ENCODE results near the gene EDAR.

EDAR gene

DNA sequence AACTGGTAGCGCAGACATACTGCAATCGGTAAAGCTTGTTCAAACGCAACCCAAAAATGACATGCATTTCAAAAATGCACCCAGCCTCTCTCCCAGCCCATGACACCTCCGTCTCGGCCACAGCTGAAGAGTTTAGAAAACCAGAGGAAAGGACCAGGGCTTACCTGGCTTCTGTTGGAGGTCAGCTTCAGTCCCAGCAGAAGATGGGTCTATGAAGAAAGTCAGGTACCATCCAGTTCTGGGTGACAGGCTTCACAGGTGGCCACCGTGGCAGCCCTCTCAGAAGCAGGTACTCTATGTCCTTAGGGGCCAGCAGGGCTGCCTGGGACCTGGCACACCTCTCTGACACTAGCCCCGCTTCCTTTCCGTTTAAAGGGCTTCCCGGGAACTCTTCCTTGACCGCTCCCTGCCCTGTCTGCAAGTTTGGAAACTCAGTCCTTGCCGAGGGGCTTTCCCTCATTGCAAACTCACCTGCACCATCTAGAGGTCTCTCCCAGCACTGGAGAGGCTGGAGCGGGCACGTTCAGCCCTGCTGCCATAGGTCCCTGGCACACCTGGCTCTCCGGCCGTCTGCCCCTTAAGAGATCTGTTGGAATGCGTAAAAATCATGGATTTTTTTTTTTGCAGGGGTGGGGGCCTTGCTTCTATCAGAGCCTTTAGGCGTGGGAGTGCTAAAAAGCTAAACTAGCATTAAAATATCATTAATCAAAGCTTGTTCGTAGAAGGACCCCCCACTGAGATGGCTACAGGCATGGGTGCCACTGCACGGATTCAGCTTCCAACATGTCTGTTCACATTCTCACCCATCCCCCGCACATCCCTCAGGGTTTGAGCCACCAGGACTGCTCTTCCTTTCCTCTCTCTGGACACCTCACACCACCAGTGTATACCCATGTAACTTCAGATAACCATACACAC is at the start of gene EDAR:
TSS of gene EDAR (minus strand) at position 425 of the 918 bp plus-strand sequence. CDS start 58,206 bp downstream, outside the sequence.
- peak; percentile 68 for DNase-seq

DNA sequence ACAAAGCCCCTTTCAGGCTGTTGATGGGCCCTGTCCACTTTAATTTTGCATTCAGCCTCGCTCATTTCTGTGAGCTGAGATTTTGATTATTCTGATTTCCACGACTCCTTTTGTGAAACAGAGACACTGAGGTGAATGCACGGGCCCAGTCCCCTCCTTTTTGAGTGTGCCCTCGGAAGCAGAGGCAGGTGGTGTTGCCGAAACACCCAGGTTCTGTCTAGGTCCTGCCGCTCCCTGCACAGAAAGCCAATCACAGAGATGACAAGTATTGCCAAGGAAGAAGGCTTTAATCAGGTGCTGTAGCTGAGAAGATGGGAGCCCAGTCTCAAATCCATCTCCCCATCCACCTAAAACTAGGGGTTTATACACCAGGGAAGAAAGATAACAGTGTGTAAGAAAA is 44.2 kb upstream of the EDAR start:
- no peak for DNase-seq

GRCh38 chr2:109032229-109032820 is 43.3 kb upstream of the EDAR start:
- peak; percentile 32 for DNase-seq

- DNase-seq: peak; percentile 70
Observed at GRCh38 chr2:109031476-109032228, 42.6 kb upstream of the EDAR start.

GRCh38 chr2:109030870-109031475 is 42.0 kb upstream of the EDAR start:
- peak; percentile 38 for DNase-seq

- no peak for DNase-seq
Observed at GRCh38 chr2:109029490-109030201, 40.6 kb upstream of the EDAR start.

DNA sequence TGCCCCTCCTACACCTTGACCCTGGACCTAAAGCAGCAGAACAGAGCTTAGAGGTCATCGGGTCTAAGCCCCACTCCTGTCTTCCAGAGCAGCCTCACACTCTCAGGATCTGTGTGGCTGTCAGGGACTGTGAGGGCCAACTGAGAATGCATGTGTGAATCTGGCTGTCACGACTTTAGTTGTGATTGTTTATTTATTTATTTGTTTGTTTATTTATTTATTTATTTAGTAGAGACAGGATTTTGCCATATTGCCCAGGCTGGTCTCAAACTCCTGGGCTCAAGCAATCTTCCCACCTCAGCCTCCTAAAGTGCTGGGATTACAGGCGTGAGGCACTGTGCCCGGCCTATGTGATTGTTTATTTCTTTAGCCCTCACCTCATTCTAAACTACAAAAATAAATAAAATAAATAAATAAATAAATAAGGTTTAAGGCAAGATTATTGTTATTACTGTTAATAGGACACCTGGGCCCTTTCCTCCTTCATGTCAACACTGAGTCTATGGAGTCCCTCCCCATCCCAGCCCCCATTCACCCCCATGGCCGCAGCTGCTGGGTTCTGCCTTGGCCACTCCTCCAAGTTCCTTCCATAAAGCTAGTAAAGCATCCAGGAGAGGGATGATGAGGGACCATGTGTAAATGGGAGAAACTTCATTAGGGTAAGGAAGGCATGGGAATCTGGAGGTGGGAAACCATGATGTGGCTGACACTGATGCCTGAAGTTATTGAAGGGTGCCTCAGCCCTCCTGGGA is 39.9 kb upstream of the EDAR start:
- no peak for DNase-seq

- no peak for DNase-seq
Observed at GRCh38 chr2:109028277-109028676, 39.3 kb upstream of the EDAR start.

- no peak for DNase-seq
Observed at GRCh38 chr2:109027702-109028101, 38.7 kb upstream of the EDAR start.

DNA sequence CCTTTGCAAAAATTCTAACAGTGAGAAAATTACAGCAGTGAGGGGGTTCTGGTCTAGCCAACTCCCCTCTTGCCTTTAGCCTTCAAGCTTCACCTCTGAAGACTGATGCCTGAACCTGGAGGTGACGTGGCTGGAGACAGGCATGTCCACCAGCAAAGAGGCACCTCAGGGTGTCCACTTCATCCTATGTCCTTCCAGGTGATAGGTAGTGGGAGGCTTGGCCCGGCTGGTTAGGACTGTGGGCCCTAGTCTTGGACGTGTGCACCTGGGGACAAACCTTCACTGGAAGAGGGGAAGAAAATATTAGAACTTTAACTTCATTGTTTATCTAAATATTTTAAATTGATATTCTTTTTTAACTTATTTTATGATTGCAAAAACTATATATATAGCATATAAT is 35.5 kb upstream of the EDAR start:
- no peak for DNase-seq

- no peak for DNase-seq
Observed at GRCh38 chr2:109021895-109022300, 32.9 kb upstream of the EDAR start.

DNA sequence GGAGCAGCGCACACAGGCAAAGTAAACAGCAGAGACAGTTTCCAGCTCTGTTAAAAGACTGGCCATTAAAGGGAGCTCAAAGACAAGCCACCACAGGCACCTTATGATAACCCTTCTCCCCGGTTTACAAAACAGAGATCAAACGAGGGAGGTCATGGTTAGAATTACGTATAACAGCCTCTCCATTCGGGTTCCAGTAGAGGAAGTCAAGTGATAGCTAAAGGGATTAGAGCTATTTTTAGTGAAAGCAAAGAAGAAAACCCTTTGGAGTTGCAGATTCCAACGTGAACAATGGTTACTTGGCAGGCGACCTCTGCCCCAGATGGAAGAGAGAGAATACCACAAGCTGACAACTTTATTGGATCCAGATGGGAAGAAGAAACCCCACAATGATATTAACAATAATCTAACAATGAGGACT is 31.2 kb upstream of the EDAR start:
- no peak for DNase-seq

DNA sequence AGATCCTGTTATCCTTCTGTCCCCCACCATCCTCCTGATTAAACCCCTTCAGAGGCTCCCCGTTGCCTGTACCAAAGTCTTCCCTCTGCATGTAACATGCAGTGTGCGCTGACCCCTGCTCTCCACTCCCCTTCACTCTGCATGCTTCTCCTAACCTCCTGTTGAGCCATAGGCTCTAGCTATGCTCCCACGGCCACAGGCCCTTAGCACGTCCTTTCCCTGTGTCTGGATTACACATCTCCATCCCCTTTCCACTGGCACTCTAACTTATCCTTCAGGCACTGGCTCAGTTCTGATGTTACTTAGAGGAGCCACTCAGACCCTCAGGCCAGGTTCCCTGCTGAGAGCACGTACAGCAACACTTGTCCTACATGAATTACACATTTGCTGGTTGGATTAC is 29.4 kb upstream of the EDAR start:
- no peak for DNase-seq

GRCh38 chr2:109017017-109017416 is 28.0 kb upstream of the EDAR start:
- no peak for DNase-seq

DNA sequence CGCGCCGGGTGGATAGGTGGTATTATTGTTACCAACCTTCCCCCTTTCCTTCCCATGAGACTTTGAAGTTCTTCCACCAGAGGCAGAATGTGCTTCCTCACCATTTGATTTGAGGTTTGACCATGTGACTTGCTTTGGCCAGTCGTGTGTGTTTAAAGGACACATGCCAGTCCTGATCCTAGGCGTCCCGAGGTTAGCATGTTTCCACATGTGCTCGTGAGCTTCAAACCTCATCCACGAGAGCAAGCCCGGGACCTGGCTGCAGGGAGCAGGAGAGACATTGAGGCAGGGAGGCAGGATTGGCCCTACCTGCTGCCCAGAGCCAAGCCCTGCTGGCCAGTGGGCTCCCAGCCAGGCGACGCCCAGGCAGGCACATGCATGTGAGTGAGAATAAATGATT is 27.4 kb upstream of the EDAR start:
- no peak for DNase-seq

DNA sequence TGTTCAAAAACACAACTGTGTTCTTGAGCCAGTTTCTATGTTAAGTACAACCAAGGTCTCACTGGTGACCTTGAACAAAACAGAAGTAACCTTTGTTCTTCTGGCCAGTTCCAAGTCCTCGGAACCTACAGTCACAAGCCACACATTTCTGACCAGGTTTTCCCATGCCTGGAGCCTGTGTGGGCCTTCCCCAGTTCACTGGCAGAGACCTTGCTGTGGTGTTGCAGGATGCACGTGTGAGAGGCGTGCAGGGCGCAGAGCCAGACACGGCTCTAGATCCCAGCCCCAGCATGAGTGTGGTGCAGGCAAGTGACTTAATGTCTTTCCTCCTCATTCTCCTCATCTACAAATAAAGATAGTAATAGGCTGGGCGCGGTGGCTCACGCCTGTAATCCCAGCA is 25.5 kb upstream of the EDAR start:
- no peak for DNase-seq

DNA sequence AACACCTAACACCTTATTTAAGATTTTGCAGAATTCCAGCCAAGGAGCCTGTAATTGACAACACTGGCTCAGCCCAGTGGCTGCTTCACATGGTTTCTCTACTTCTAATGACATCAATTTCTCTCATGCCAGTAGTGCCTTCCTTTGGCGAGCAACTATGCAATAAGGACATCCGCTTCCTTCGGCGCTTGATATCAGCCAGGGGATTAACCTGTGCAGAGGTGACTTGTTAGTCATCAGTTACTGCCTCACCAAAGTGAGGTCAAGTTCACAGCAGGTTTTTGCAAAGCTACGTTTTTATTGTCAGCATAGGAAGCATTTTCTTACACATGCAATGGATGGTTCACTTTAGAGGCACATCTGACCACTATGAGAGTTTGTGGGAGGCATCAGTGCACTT is 24.0 kb upstream of the EDAR start:
- DNase-seq: no peak

DNA sequence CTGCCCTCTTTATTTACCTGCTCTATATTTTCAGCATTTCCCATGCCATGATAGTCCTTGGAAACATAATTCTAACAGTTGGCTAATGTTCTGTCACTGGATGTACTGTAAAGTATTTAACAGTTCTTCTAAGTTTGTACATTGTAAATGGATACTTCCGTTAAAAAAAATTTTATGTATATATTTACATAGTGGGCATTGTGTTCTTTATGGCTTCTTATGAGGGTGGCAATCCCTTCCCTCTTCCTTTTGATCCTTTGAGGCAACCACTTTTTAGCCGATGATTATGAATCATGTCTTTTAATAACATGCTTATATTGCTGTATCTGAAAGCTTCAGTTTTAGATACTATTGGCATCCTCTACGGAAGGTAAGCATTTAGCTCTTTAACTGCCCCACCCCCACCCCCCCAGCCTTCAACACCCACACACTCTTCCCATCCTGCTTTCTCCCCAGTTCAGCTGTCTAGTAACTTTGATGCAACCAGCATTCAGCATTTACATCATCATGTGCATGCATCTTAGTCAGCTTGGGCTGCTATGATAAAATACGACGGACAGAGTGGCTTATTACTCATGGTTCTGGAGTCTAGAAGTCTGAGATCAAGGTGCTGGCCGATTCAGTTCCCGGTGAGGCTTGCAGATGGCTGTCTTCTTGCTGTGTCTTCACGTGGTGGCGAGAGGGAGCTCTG is 21.0 kb upstream of the EDAR start:
- DNase-seq: no peak

DNA sequence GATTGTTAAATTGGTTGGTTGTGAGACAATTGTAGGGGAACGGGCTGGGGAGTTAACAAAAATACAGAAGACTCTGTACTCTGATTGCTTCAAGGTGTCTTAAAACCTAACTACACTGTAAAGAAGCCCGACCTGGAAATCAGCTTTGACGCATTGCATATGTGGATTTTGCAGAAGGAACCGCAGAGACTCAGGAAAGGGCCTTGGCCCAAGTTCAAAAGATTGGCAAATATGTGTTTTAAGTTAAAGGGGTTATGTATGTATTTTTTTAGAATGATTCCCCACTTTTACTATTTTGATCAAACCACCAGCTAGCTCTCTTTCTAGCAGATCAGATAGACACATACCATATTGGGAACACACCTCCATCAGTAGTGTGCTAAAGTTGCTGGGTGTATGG is 18.0 kb upstream of the EDAR start:
- no peak for DNase-seq

DNA sequence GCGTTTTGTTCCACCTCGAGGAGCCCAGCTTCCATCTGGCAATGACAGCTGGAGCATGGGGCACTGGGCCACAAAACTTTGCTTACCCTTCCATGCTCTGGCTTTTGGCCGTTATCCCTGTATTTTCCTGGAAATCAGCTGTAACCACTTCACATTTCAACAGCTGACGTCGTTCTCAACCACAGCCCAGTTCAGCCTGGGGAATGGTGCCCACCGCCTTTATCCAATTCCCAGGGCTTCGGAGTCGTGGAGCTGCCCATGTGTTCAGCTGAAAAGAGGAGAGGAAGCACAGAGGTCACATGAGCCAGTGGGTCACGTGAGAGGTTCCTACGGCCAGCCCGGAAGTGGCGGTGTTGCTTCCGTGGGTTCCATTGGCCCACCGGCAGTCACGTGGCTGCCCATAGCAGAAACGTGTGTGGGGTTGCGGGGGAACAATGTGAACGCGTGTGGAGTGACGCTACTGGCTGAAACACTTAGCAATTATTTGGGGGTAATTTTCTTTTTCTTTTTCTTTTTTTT is 16.7 kb upstream of the EDAR start:
- DNase-seq: no peak

DNA sequence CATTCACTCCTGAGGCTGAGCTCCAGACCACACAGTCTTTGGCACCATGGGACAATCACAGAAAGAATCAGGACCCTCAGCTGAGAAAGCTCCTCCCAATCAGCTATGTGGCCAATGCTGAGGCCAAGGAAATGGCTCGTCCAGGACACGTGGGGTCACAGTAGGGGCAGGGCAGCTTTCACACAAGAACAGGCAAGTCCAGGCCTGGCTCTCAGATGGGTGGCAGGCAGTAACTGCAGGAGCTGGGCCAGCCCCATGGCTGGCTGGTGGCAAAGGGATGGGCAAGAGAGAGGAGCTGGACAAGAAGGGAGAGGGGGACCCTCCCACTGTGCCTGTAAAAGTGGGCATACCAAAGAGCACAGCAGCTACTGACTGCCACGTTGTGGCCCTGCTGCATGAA is 12.2 kb upstream of the EDAR start:
- DNase-seq: no peak

All from stimulated activated CD4-positive, alpha-beta T cell treated with anti-CD3 and anti-CD28 coated beads, Interleukin-15, amount 100 ng/mL, for 24 hours (primary cell).